Transverse colon (tissue), 4 donors: Measurements from ENCODE around the gene CYREN.

ENCODE experiments used
- POLR2A ChIP-seq: fragments of 450-650 bp; IDR thresholded peaks from one replicate; pipeline ENCODE4 v1.6.1; 2016; ENCODE audit warnings: antibody characterized with exemption, mild to moderate bottlenecking, moderate library complexity
- POLR2AphosphoS5 ChIP-seq, 3 donors: sonication (generic); formaldehyde crosslinking; IDR thresholded peaks; one replicate each; pipeline ENCODE4 v1.6.1; 2016; ENCODE audit warnings: antibody characterized with exemption in 3 of 3
- TF ChIP-seq, protein P1 (sequence below), 5 experiments: fragments of 200-600 bp in 3 of 5; fragments of 450-650 bp in 2 of 5; sonication (generic) in 3 of 5; IDR thresholded peaks; 1 replicate in 2 of 5; 2 replicates in 3 of 5; pipeline ENCODE4 v1.5.1; 2016 to 2017; ENCODE audit warnings: antibody characterized with exemption in 5 of 5, inconsistent platforms in 3 of 5, mild to moderate bottlenecking in 2 of 5, moderate library complexity in 1 of 5

DNA sequence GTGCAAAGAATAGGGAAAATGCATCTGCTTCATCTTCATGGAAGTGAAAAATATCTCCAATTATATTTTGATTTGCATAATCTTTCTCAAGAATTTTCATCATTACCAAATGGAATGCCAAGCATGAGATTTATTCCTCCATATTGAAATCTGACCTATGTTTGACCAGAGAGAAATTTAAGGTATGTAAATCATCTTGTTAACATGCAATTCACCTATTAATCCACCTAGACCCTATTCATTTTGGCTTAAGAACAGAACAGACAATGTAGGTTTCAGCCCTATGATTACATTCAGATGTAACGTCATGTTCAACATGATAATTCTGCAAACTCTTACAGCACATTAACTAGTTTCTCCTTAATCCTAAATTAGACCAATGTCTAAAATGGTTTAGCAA is 53.4 kb downstream of the CYREN start:
- TF ChIP-seq POLR2A (no peak), POLR2AphosphoS5 (IDR thresholded peaks at IDR 0.05) (no peak)
- TF ChIP-seq, protein P1, sequence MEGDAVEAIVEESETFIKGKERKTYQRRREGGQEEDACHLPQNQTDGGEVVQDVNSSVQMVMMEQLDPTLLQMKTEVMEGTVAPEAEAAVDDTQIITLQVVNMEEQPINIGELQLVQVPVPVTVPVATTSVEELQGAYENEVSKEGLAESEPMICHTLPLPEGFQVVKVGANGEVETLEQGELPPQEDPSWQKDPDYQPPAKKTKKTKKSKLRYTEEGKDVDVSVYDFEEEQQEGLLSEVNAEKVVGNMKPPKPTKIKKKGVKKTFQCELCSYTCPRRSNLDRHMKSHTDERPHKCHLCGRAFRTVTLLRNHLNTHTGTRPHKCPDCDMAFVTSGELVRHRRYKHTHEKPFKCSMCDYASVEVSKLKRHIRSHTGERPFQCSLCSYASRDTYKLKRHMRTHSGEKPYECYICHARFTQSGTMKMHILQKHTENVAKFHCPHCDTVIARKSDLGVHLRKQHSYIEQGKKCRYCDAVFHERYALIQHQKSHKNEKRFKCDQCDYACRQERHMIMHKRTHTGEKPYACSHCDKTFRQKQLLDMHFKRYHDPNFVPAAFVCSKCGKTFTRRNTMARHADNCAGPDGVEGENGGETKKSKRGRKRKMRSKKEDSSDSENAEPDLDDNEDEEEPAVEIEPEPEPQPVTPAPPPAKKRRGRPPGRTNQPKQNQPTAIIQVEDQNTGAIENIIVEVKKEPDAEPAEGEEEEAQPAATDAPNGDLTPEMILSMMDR (IDR thresholded peaks at IDR 0.05): no peak
